IPS-11a (cell line): Measurements from ENCODE around the gene CAMK2D.
"Not testable (repeated sequence)": the region's sequence is repeated elsewhere in the genome, so short reads cannot be mapped to it uniquely, and the experiment has no call there.

Experiments
- H3K4me3 ChIP-seq: one replicate; pipeline ENCODE4 v1.5.1; 2013; ENCODE audit warnings: low read depth, low read length, control low read depth

Gene CAMK2D

DNA sequence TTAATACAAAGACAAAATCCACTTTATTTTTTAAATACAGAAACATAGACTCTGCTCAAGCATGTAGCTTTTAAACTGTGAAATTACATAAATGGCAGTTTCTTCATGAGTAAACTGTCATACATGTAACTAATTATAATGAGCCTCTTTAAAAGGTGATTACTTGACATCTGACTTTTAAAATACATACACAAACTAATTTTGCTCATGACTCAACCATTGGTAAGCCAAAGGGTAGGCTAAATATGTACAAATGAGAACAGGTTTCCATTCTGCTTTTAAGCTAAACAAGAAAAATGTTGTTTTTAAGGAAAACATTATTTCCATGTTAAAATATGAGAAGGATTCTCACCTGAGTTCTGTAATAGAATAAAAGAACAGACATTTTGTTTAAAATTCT, 27.9 kb downstream of the CAMK2D start:
- no peak overlapping the region for H3K4me3 ChIP-seq

DNA sequence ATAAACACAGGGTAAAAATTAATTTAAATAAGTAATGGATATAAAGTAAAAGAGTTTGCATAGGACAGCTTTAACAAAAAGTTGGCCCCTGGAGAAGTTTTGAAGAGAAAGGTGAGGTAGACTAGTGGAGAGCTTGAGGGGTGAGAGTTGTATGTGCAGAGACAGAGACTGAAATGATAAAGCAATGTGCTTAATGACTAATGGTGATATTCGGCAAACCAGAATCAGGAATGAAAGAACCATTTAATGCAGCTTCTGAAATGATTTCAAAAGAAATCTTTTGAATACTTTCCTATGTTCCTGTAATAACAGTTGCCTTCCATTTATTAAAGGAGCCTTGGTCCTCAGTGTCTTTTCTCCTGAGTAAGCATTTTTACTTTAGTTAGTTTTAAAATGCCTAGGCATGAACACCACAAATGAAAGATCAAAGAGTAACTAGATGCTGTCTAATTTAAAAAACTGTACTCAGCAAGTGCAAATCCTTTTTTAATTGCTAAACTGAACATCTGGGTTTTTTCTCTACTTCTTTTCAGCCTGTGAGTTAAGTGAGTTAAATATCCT, 28.5 kb downstream of the CAMK2D start:
- no peak overlapping the region for H3K4me3 ChIP-seq

DNA sequence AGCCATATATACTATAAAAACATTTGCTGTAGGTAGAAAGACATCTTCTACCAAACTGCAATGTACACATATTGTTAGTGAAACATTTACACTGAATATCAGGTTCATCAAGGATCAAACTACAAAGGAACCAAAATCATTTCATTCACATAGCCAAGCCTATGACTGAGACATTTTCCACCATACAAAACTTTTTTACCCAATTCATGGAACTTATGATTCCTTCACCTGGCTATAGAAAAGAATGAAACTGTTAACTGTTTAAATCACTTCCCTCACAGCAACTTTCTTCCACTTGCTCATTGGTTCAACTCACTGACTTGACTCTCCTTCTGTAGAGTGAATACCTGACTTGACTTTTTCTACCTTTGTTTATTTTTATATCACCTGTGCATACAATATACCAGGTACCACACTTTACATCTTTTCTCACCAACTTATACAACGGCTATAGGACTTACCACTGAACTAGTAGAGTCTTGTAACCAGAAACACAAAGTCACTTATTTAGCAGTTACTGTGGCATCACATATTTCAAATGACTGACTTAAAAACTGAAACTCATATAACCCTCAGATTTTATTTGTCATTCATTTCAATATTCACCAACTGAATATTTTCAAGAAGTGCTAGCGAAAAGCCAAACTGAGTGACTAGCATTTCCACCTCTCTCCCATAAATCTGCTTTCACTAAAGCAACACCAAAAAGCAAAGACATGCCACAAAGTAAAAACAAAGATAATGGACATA, 30.9 kb downstream of the CAMK2D start:
- no peak overlapping the region for H3K4me3 ChIP-seq

DNA sequence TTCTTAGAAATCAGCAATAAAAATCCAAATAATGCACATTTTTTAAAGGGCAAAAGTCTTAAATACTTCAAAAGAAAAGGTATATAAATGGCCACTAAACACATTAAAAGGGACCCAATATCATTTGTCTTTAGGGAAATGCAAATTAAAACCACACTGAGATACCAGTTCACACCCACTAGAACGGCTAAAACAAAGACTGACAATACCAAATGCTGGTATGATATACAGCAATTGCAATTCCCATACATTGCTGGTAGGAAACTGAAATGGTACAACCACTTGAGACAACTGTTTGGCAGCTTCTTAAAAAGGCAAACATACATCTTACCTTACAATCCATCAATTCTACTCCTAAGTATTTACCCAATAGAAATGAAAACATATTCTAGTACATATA, 33.7 kb downstream of the CAMK2D start:
- H3K4me3 ChIP-seq, result no peak overlapping the region

DNA sequence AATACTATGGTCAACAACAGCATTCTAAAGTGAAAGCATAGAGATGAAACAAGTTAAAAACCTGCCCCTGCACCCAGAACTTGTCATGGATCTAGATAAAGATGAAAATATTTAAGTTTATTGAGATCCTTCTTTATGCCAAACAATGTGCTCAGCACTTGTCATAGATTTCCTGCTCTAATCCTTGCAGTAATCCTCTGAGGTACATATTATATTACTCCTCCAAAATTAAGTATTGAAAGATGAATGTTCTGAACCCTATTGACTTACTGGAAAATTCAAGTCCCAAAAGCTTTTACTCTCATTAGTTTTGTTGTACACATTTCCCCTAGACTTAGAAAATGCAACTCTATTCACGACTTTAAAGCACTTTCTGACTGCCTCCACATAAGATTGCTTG, 35.6 kb downstream of the CAMK2D start:
- no peak overlapping the region for H3K4me3 ChIP-seq

DNA sequence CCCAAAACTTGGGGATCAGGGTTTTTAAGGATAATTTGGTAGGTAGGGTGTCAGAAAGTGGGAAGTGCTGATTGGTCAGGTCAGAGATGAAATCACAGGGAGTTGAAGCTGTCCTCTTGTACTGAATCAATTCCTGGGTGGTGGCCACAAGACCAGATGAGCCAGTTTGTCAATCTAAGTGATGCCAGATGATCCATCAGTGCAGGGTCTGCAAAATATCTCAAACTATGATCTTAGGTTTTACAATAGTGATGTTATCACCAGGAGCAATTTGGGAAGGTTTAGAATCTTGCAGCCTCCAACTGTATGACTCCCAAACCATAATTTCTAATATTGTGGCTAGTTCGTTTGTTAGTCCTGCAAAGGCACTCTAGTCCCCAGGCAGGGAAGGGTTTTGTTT, 43.3 kb downstream of the CAMK2D start:
- no peak overlapping the region for H3K4me3 ChIP-seq

DNA sequence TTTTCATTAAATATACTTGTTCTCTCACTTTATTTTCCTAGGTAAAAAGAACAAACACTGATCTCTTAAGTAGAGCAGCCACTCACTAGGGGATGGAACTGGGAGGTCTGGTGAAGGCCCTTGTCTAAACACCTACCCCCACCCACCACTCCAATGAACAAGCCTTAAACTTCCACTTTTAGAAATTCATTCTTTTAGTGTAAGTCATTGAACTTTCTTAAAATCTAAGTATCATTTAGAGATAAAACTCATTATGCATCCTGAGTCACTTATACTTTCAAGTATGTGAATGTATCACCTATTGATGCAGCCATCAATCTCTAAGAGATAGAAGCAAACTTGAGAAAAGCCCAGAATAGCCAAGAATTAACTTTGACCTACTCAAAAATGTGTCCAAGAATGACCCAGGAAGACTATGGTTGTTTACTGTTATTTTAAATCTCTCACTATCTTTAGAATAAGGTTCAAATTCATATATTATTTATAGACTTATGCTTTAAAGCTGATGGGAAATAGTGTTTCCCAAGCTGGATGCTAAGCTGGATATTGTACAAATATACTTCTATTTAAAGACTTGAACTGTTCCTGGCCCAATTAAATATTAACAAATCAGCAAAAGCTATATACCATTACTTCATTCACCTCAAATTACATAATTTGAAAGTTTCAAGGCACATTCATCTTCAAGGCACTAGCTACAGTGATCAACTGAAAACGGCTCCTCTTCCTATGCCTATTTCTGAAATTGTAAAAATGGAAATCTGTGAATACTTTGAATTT, 49.5 kb downstream of the CAMK2D start:
- no peak overlapping the region for H3K4me3 ChIP-seq

DNA sequence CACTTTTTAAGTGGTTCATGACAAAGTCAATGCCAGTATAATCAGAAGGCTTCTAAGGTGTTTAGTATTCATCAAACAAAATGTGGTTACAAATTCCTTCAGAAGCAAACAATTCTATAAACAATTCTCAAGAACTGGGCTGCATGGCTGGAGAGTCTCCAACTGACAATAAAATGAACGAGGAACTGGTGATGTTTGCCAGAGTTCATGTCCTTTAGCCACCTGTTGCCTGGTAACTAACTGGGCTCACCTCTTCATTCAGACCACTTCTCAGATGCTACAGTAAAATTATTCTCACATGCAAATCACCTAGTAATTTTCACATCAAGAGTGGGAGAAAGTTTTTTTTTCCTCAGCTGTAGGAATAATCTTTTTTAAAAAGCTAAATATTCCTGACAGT, 53.3 kb downstream of the CAMK2D start:
- no peak overlapping the region for H3K4me3 ChIP-seq

DNA sequence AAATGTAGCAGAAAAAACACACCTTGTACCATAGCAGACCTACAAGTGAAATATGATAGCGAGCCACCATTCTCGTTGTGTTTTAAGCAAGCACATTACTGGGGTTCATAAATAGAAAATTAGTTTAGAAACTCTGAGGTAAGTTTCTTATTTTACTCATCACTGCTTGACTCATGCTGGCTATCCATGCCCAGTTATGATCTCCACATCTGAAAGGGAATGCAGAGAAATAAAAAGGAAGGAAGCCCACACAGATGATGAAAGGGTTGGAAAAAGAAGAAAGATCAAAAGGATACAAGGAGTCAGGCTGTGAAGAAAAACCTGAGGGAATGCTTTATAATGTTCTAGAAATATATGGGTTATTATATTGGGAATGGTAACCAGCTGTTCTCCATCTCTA, 54.5 kb downstream of the CAMK2D start:
- no peak overlapping the region for H3K4me3 ChIP-seq

DNA sequence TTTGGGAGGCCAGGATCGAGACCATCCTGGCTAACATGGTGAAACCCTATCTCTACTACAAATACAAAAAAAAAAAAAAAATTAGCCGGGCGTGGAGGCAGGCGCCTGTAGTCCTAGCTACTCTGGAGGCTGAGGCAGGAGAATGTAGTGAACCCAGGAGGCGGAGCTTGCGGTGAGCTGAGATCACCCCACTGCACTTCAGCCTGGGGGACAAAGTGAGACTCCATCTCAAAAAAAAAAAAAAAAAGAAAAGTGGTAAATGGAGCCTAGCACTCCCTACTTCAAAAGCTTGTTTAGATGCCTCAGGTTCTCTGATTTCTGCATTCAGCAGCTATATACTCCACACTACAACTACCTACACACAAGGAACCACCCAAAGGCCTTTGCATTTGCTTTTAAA, 56.4 kb downstream of the CAMK2D start:
- H3K4me3 ChIP-seq, result not testable (repeated sequence)

DNA sequence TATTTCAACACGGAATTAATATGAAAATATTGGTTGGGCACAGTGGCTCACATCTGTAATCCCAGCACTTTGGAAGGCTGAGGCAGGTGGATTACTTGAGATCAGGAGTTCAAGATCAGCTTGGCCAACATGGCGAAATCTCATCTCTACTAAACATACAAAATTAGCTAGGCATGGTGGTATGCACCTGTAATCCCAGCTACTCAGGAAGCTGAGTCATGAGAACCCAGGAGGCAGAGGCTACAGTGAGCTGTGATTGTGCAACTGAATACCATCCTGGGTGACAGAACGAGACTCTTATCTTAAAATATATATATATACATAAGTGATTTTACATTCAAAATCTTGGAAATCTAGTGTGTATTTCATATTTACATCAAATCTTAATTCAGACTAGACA, 58.9 kb downstream of the CAMK2D start:
- H3K4me3 ChIP-seq, result not testable (repeated sequence)

DNA sequence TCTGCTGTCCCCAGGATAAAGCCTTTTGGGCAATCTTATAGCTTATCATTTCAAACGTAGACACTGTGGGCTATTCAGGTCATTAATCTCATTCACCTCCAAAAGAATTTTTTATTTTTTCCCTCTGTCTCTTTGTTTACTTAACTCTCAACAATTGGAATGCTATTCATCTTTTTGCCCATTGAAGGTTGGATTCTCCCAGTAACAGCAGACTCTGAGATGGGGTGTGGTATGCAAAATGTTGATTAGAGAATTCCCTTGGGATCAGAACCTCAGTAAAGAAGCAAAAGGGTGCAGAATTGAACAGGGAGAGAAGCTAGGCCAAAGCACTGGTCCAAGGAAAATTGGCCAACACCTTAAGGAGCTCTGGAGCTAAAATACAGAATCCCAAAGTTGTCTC, 60.4 kb downstream of the CAMK2D start:
- no peak overlapping the region for H3K4me3 ChIP-seq

DNA sequence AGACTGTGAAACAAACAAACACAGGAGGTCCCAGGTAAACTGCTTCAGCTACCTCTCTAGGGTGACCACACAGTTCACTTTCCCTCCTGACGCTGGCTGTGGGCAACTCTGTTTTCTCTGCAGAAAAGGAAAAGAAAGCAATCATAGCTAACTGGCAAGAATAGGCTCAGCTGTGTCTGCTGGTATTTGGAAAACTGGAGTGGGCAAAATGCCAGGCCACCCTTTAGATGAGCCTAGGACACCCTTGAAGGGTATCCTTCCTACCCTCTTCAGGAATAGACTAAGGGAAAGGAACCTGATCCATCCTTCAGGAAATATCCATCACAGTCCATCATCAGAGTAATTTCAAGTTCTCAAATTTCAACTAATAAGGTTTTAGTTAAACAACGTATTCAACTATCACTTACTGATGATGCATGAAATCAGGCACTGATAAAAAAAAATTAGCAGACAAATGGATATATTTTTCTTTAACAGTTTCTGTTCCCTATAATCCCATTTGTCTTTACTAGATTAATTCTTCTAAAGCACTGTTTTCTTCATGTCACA, 60.9 kb downstream of the CAMK2D start:
- H3K4me3 ChIP-seq, result no peak overlapping the region

DNA sequence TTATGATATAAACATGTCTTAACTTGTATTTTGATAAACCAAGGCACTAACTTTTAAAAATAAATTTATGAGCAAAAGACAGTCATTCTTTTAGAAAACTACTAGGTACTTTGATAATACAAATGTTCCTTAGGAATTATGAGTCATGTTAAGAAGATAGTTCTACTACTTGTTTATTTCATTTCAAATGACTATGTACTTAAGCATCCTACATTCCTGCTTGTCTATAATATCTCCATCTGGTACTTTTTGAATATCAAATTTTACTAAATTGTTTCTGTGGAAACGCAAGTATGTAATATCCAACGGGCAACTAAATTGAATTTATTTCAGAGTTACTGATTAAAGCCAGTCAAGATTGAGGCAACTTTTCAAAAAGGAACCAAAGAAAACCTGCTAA, 61.8 kb downstream of the CAMK2D start:
- H3K4me3 ChIP-seq, result no peak overlapping the region

DNA sequence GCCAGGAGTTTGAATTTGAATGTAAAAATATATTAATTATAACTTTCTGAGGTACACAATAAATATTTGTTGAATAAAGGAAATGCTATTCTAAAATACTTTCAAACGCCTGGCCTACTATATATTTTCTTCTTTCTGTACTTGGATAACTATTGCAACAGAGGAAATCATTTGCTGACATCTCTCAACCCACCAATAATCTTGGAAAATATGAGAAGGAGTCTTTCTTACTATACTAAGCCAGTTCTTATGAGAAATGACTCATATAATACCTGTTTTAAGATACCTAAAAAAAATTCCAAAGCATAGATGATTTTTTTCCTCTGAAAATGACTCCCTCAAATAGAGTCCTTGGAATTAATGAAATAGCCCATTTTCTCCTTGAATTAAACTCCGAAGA, 64.1 kb downstream of the CAMK2D start:
- no peak overlapping the region for H3K4me3 ChIP-seq

DNA sequence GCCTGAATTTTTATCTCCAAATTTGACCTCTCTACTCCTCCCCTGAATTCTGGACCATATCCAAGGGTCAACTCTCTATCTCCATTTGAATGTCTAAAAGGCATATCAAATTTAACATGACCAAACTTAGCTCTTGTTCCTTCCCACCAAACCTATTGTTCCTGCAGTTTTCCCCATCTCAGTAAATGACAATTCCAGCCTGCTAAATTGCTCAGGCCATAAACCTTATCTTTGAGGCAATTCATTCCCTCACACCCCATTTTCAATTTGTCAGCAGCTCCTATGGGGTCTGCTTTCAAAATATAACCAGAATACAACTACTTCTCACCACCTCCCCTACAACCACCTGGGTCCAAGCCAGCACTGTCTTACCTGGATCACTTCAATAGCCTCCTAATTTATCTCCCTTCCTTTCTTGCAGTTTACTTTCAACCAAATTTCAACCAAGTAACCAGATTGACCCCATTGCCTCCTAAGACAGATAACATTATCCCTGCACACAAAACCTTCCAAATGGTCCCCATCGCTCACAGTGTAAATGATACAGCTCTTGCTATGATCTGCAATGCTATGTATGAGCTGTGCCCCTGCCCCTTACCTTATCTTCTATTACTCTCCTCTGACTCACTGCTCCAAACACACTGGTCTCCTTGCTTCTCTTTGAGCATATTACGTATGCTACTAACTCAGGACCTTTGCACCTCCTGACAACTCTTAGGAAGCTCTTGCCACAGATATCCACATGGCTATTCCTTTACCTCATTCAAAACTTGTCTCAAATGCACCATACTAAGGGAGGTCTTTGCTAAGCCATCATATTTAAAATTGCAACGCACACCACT, 66.0 kb downstream of the CAMK2D start:
- no peak overlapping the region for H3K4me3 ChIP-seq

DNA sequence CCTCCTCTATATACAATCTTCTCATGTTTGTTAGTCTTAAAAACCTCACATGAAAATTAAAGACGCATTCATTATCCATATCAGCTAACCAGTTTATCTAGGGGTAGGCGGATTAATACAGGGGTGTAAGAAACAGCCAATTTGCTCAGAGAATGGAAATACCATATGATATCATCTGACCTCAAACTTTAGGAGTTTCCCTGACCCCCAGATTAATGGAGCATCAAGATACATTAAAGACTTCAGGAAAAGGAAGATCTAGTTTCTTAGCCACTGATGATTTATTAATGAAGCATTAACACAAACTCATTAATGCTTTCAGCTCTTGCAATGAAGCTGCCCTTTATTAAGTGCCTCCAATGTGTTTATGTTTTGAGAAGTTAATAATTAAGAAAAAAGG, 67.5 kb downstream of the CAMK2D start:
- H3K4me3 ChIP-seq, result no peak overlapping the region

DNA sequence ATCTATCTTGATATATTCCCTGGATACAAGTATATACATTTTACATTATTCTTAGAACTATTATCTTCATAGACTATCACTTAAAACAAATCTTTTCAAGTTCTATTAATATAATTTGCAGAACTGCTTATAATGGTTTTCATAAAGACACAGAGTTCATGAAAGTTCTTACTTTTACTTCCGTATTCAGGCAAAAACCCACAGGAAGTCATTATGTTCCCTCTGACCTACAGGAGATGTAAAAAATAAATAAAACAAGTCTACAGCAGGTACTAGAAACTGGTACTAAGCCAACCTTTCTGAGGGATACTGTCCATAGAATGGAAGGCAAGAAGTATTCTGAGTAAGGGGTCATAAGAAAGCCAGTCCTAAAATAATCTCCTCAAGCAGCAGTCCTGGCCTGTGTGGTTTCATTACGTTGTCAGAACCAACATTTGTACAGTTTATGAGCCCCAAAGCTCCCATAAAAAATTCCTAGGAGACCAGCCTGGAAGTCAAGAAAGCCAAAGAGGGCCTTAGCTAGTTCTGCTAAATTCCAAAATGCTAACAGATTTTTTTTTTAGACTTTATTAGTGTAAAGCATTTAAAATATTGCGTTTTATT, 68.6 kb downstream of the CAMK2D start:
- no peak overlapping the region for H3K4me3 ChIP-seq

DNA sequence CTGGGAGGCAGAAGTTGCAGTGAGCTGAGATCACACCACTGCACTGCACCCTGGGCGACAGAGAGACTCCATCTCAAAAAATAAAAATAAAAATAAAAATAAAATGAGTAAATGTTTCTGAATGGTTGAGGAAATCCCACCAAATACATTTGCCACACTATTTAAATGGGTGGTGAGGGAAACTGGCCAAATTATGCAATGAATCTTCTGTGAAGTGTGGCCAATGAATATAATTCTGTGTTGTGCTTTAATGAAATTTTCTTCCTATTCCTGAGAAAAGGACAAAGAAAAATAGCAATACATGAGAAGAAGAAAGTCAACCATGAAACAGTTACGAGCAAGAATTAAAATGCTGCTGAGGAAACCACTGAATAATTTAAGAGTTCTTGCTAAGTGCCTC, 69.9 kb downstream of the CAMK2D start:
- no peak overlapping the region for H3K4me3 ChIP-seq

DNA sequence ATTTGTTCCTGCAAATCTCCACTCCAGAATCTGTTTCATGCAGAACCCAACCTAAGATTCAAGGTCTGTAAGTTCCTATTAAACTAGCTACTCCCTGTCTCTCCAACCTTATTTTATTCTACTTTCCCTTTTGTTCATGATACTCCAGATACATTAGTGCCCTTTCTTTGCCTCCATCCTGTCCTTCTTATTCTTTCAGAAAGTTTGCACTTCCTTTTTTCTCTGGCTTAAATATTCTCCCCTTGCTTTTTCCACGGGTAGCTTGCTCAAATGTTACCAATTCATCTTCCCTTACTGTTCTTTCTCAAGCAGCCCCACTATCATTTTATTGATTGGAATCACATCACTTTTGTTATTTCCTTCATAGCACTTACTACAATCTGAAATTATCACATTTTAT, 72.1 kb downstream of the CAMK2D start:
- no peak overlapping the region for H3K4me3 ChIP-seq
